GM12878 (cell line): ENCODE measurements around the gene CDCA3. TPM values are rescaled to one million over a fixed set of nuclear protein-coding genes. Genes with fewer than 3 reads are reported as not detected.

Source experiments
- ATAC-seq: fragments of 200-7000 bp; cut with Tn5 transposase; 3 replicates; pipeline ENCODE4 v1.9.1; 2020; ENCODE audit warnings: mild to moderate bottlenecking, moderate library complexity
- BruUV-seq: library from RNA; stranded (reverse); fragments of 400-500 nt; replicated peaks from 2 replicates; lab custom pipeline; 2021; lab: Mats Ljungman, UMichigan
- CTCF ChIA-PET: fragments of 300-600 bp; sonication (Branson Sonifier 250); formaldehyde crosslinking; extraction: SDS; loops from one replicate; lab custom pipeline; 2021; ENCODE audit warnings: inconsistent platforms; lab: Yijun Ruan, JAX
- POLR2A ChIA-PET: fragments of 350-600 bp; formaldehyde crosslinking; extraction: SDS; loops from one replicate; lab custom pipeline; 2021; ENCODE audit warnings: inconsistent platforms; lab: Charles Lee
- RAD21 ChIA-PET: fragments of 300-600 bp; sonication (Branson Sonifier 250); formaldehyde crosslinking; loops from one replicate; lab custom pipeline; 2023; ENCODE audit warnings: antibody characterized with exemption; ENCODE audit not compliant: unreplicated experiment; lab: Charles Lee
- SMC1A ChIA-PET: fragments of 300-600 bp; sonication (Branson Sonifier 250); formaldehyde crosslinking; loops from one replicate; lab custom pipeline; 2023; ENCODE audit not compliant: unreplicated experiment, uncharacterized antibody; lab: Charles Lee
- DNase-seq: peaks from one replicate; pipeline ENCODE4 v3.0.0-alpha.2; 2011; ENCODE audit warnings: low read depth, low spot score
- FAIRE-seq: peaks from 3 replicates; lab custom pipeline; 2011; peaks lifted over from hg19 to GRCh38; lab: Jason Lieb, UNC
- H2AFZ ChIP-seq: 2 replicates; pipeline ENCODE4 v1.6.0; 2011; ENCODE audit warnings: low read depth, low read length, control low read depth; ENCODE audit not compliant: control insufficient read depth
- H3K27ac ChIP-seq: 2 replicates; pipeline ENCODE4 v1.5.1; 2011; ENCODE audit warnings: control low read depth; ENCODE audit not compliant: control insufficient read depth, insufficient read depth
- H3K27me3 ChIP-seq, 2 experiments: replicated peaks in 1 of 2; 2 replicates each; pipeline versions ENCODE4 v1.6.0 to v1.6.1; 2011; ENCODE audit warnings: low read length in 1 of 2; ENCODE audit not compliant: control insufficient read depth in 2 of 2, insufficient read depth in 2 of 2
- H3K36me3 ChIP-seq, 2 experiments: 2 replicates each; pipeline ENCODE4 v1.5.1; 2011; ENCODE audit warnings: low read length in 1 of 2; ENCODE audit not compliant: control insufficient read depth in 2 of 2, insufficient read depth in 2 of 2
- H3K4me1 ChIP-seq: 2 replicates; pipeline ENCODE4 v1.6.1; 2011; ENCODE audit warnings: mild to moderate bottlenecking, low read length, moderate library complexity, mixed read lengths; ENCODE audit not compliant: control insufficient read depth, insufficient read depth
- H3K4me2 ChIP-seq: 2 replicates; pipeline ENCODE4 v1.6.0; 2011; ENCODE audit warnings: control low read depth; ENCODE audit not compliant: control insufficient read depth, insufficient read depth
- H3K4me3 ChIP-seq: fragments of 200-600 bp; sonication (generic); 2 replicates; pipeline ENCODE4 v1.5.1; 2016
- H3K79me2 ChIP-seq: 2 replicates; pipeline ENCODE4 v1.6.0; 2011; ENCODE audit warnings: low read length; ENCODE audit not compliant: control insufficient read depth, insufficient read depth
- H3K9ac ChIP-seq: 2 replicates; pipeline ENCODE4 v1.8.0; 2011; ENCODE audit warnings: low read length, control low read depth, mixed read lengths; ENCODE audit not compliant: control insufficient read depth, insufficient read depth
- H3K9me3 ChIP-seq: replicated peaks from 3 replicates; pipeline ENCODE4 v1.5.1; 2011; ENCODE audit warnings: mild to moderate bottlenecking, low read length; ENCODE audit not compliant: control insufficient read depth, insufficient read depth
- H4K20me1 ChIP-seq: 2 replicates; pipeline ENCODE4 v1.6.0; 2011; ENCODE audit not compliant: control insufficient read depth, insufficient read depth
- USF1 ChIP-seq: IDR thresholded peaks from 2 replicates; pipeline ENCODE4 v1.6.1; 2011; ENCODE audit warnings: borderline replicate concordance, low read depth, mild to moderate bottlenecking, moderate library complexity, mixed read lengths, low read length; ENCODE audit not compliant: insufficient read depth; ENCODE audit errors: extremely low read length
- ZBTB33 ChIP-seq: fragments of 450-650 bp; IDR thresholded peaks from 2 replicates; pipeline ENCODE4 v1.6.1; 2017; ENCODE audit warnings: mild to moderate bottlenecking
- ZNF592 ChIP-seq: fragments of 450-650 bp; IDR thresholded peaks from 2 replicates; pipeline ENCODE4 v1.6.1; 2017; ENCODE audit warnings: mild to moderate bottlenecking, moderate library complexity
- WGBS: methylation state at CpG from one replicate; pipeline ENCODE4 v1.1.6; 2016; ENCODE audit warnings: low lambda C conversion rate; ENCODE audit not compliant: insufficient replicate concordance, insufficient coverage; ENCODE audit errors: missing lambda C conversion rate; 5-methylcytosine and 5-hydroxymethylcytosine counted together
- in situ Hi-C: fragments of 300-500 bp; cut with MboI; formaldehyde crosslinking; loops from 9 replicates; pipeline ENCODE4 v1.14.3; 2018; ENCODE audit warnings: mixed read lengths
- intact Hi-C: fragments of 100-400 bp; cut with micrococcal nuclease; formaldehyde crosslinking; loops from one replicate; pipeline ENCODE4 v1.14.2; 2022; ENCODE audit not compliant: unreplicated experiment
- polyA plus RNA-seq, 11 experiments: library from polyadenylated mRNA; depleted of rRNA in 4 of 11; unstranded in 6 of 11; stranded (reverse) in 5 of 11; fragments of >200 nt; fragmentation: Nextera tagmentation in 4 of 11; fragmentation: Illumina TruSeq in 1 of 11; extraction: Ambion mirVana in 4 of 11; extraction: Trizol in 1 of 11; gene quantifications; 1 replicate in 1 of 11; 2 replicates in 10 of 11; pipeline versions ENCODE4 v1.2.1 to v1.2.3, GENCODE V29; 2011 to 2016; ENCODE audit warnings: inconsistent platforms in 2 of 11, missing spikeins in 2 of 11, low read depth in 1 of 11
- total RNA-seq, 4 experiments: library from RNA; depleted of rRNA in 3 of 4; stranded (reverse); fragments of >200 nt in 3 of 4; fragmentation: Illumina TruSeq in 1 of 4; extraction: Trizol in 1 of 4; gene quantifications; 2 replicates each; pipeline versions ENCODE4 v1.2.1 to v1.2.3, GENCODE V29; 2013 to 2021

Gene CDCA3
- total and polyA plus RNA-seq, 10 of the 15 experiments (the other 5 are each of a cell fraction or from before 2014, with no cell fraction given): 34.5 to 148 (median 97.4) TPM

- ATAC-seq: no peak
- H3K36me3 ChIP-seq: no peaks in the 10 kb centered on the region
- TF ChIP-seq ZNF592 (no peak), ZBTB33 (no peak), USF1 (no peak)
- no peak overlapping the region for H3K9ac ChIP-seq
- no peaks in the 10 kb centered on the region for H3K79me2 ChIP-seq
- no peak overlapping the region for H2AFZ ChIP-seq
- no peaks in the 10 kb centered on the region for H4K20me1 ChIP-seq
- H3K4me1 ChIP-seq: peaks cover 4% of the 10 kb centered on the region
- in situ Hi-C loops: loop anchor here (5.0 kb wide), 1 partner anchor 73 kb away; the partner anchor contains the start of gene MLF2
- CTCF ChIA-PET: interaction anchor here (0.7 to 5.1 kb wide), 20 partner anchors 9 to 266 kb away, joined by 3 to 71 read pairs (median 4); partner anchors contain the start of genes COPS7A, MLF2 and USP5
- SMC1A ChIA-PET: interaction anchor here (0.7 to 4.8 kb wide), 6 partner anchors 10 to 101 kb away, joined by 3 to 23 read pairs (median 6); partner anchors contain the start of genes CDCA3, COPS7A, MLF2 and USP5
- intact Hi-C loops: loop anchor here (1.0 to 5.0 kb wide), 3 partner anchors 72 to 208 kb away; partner anchors contain the start of gene MLF2
- H3K27ac ChIP-seq: no peak overlapping the region
- DNase-seq: no peak
- no peak for FAIRE-seq
- POLR2A ChIA-PET: interaction anchor here (0.9 kb wide), 1 partner anchor 10 kb away, joined by 3 read pairs; no protein-coding TSS in a partner anchor
- no peak overlapping the region for H3K4me3 ChIP-seq
- BruUV-seq: no TSS peak
- no peak overlapping the region for H3K4me2 ChIP-seq
- H3K9me3 ChIP-seq: no peaks in the 10 kb centered on the region
- RAD21 ChIA-PET: interaction anchor here (1.3 to 4.2 kb wide), 4 partner anchors 33 to 72 kb away, joined by 4 to 25 read pairs (median 6); partner anchors contain the start of genes MLF2 and PTMS
- 48% methylated on average over 12 of the region's 12 CpGs for WGBS
- peaks cover 27 to 33% of the 10 kb centered on the region in 2 experiments for H3K27me3 ChIP-seq
Measured at GRCh38 chr12:6824901-6825381, 26.1 kb downstream of the CDCA3 start.
